ENCODE measurements around the gene IL20RA.

DNA sequence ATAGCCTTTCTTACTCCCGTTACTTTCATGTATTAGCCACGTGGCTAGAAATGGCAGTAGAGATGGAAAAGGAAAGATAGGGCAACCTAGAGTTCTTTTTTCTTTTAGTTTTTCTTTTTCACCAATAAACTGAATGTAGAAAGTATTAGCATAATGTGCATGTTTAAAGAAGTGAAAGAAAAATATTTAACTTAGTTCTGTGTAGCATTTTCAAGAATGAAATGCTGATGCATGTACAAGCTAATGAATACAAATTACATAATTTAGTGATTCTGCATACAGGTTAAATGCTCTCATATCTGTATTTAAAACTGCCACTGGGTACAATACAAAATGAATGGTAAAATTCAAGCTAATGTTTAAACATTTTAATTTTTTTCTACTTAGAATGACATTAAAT, 22.6 kb upstream of the IL20RA start:
- TF ChIP-seq, protein P1, sequence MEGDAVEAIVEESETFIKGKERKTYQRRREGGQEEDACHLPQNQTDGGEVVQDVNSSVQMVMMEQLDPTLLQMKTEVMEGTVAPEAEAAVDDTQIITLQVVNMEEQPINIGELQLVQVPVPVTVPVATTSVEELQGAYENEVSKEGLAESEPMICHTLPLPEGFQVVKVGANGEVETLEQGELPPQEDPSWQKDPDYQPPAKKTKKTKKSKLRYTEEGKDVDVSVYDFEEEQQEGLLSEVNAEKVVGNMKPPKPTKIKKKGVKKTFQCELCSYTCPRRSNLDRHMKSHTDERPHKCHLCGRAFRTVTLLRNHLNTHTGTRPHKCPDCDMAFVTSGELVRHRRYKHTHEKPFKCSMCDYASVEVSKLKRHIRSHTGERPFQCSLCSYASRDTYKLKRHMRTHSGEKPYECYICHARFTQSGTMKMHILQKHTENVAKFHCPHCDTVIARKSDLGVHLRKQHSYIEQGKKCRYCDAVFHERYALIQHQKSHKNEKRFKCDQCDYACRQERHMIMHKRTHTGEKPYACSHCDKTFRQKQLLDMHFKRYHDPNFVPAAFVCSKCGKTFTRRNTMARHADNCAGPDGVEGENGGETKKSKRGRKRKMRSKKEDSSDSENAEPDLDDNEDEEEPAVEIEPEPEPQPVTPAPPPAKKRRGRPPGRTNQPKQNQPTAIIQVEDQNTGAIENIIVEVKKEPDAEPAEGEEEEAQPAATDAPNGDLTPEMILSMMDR (IDR thresholded peaks at IDR 0.05), result no peak
- TF ChIP-seq POLR2A (IDR thresholded peaks at IDR 0.05), result no peak
